ENCODE measurements around the gene CLVS2.

The CLVS2 gene

GRCh38 chr6:123118811-123119210 lies 122.8 kb downstream of the CLVS2 start:
- no peaks in the 10 kb centered on the region; the same call in 1 of the 2 replicates for H3K27me3 ChIP-seq (ENCODE audit: low read depth)
- no peaks in the 10 kb centered on the region for H3K36me3 ChIP-seq (replicated peaks)
- in situ Hi-C loops (cut with MboI; ENCODE audit: low sequenced_read_pairs): no loop called here
- no peak for DNase-seq (ENCODE audit: low spot score in 2 of 2)
- H3K4me1 ChIP-seq: no peaks in the 10 kb centered on the region
- H3K9me3 ChIP-seq: no peaks in the 10 kb centered on the region
- H3K4me3 ChIP-seq: no peak overlapping the region

Data from HAP-1 (cell line).